Measurements from ENCODE around the gene MOB4.

GRCh38 chr2:197504512-197504911, 11.4 kb upstream of the MOB4 start:
- no peak for TF ChIP-seq EZH2 (IDR thresholded peaks at IDR 0.05; ENCODE audit: borderline replicate concordance, low read length)
- TF ChIP-seq, protein P1, sequence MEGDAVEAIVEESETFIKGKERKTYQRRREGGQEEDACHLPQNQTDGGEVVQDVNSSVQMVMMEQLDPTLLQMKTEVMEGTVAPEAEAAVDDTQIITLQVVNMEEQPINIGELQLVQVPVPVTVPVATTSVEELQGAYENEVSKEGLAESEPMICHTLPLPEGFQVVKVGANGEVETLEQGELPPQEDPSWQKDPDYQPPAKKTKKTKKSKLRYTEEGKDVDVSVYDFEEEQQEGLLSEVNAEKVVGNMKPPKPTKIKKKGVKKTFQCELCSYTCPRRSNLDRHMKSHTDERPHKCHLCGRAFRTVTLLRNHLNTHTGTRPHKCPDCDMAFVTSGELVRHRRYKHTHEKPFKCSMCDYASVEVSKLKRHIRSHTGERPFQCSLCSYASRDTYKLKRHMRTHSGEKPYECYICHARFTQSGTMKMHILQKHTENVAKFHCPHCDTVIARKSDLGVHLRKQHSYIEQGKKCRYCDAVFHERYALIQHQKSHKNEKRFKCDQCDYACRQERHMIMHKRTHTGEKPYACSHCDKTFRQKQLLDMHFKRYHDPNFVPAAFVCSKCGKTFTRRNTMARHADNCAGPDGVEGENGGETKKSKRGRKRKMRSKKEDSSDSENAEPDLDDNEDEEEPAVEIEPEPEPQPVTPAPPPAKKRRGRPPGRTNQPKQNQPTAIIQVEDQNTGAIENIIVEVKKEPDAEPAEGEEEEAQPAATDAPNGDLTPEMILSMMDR (conservative IDR thresholded peaks at IDR 0.05 in 1 of 2, IDR thresholded peaks at IDR 0.05 in 1 of 2; ENCODE audit: extremely low read depth in 1 of 2, insufficient read depth in 1 of 2, low read depth in 1 of 2, low read length in 2 of 2): no peak
